ENCODE measurements around the gene FIBCD1.

DNA sequence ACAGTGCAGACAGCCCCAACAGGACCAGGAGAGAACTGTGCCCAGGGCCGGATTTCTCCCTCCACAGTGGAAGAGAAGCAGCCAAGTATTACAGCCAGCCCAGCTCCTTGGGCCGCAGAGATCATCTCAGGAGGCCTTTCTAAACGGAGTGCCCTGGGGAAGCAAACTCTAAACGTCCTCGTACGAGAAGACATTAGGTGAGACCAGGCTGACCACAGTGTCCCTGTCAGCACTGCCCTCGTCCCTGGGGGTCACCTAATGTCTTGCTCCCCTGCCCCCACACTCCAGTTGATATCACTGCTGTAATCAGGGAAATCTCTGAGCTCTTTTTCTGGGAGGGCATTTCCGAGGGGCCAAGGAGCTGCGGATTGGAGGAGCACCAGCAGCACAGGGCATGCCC lies 48.9 kb downstream of the FIBCD1 start:
- TF ChIP-seq, protein P1, sequence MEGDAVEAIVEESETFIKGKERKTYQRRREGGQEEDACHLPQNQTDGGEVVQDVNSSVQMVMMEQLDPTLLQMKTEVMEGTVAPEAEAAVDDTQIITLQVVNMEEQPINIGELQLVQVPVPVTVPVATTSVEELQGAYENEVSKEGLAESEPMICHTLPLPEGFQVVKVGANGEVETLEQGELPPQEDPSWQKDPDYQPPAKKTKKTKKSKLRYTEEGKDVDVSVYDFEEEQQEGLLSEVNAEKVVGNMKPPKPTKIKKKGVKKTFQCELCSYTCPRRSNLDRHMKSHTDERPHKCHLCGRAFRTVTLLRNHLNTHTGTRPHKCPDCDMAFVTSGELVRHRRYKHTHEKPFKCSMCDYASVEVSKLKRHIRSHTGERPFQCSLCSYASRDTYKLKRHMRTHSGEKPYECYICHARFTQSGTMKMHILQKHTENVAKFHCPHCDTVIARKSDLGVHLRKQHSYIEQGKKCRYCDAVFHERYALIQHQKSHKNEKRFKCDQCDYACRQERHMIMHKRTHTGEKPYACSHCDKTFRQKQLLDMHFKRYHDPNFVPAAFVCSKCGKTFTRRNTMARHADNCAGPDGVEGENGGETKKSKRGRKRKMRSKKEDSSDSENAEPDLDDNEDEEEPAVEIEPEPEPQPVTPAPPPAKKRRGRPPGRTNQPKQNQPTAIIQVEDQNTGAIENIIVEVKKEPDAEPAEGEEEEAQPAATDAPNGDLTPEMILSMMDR (IDR thresholded peaks at IDR 0.05), result no peak
- no peak for TF ChIP-seq POLR2A (IDR thresholded peaks at IDR 0.05)
